Panc1 (cell line): ENCODE results near the gene MTA1. TPM values are rescaled to one million over a fixed set of nuclear protein-coding genes. Genes with fewer than 3 reads are reported as not detected.

Experiments used
- ATAC-seq: fragments of 200-7000 bp; cut with Tn5 transposase; 2 replicates; pipeline ENCODE4 v1.9.1; 2020; ENCODE audit warnings: mild to moderate bottlenecking, moderate library complexity
- BruUV-seq: library from RNA; stranded (reverse); fragments of 400-500 nt; replicated peaks from 2 replicates; lab custom pipeline; 2021; lab: Mats Ljungman, UMichigan
- CTCF ChIA-PET: fragments of 300-600 bp; sonication (Branson Sonifier 250); formaldehyde crosslinking; loops from one replicate; lab custom pipeline; 2022; ENCODE audit warnings: antibody characterized with exemption; lab: Charles Lee
- POLR2A ChIA-PET: fragments of 300-600 bp; sonication (Branson Sonifier 250); formaldehyde crosslinking; loops from one replicate; lab custom pipeline; 2022; ENCODE audit warnings: antibody characterized with exemption; lab: Charles Lee
- DNase-seq: peaks from one replicate; pipeline ENCODE4 v3.0.0-alpha.2; 2010; ENCODE audit warnings: low read depth, low spot score
- H3K27ac ChIP-seq: 2 replicates; pipeline ENCODE4 v1.5.1; 2011; ENCODE audit warnings: mild to moderate bottlenecking, low read length, inconsistent platforms
- H3K27me3 ChIP-seq: fragments of 200-500 bp; sonication (Bioruptor generic); 2 replicates; pipeline ENCODE4 v1.6.0; 2014; ENCODE audit warnings: low read length, inconsistent platforms; ENCODE audit not compliant: control insufficient read depth, insufficient read depth
- H3K36me3 ChIP-seq: fragments of 200-500 bp; sonication (Bioruptor generic); 2 replicates; pipeline ENCODE4 v1.5.1; 2014; ENCODE audit warnings: inconsistent platforms, mild to moderate bottlenecking, low read length, moderate library complexity; ENCODE audit not compliant: control insufficient read depth, insufficient read depth
- H3K4me1 ChIP-seq: 2 replicates; pipeline ENCODE4 v1.5.1; 2011; ENCODE audit warnings: inconsistent platforms, mild to moderate bottlenecking, low read length, moderate library complexity; ENCODE audit not compliant: control insufficient read depth, insufficient read depth
- H3K4me3 ChIP-seq, 2 experiments: 2 replicates each; pipeline ENCODE4 v1.5.1; 2011 to 2012; ENCODE audit warnings: low read depth in 2 of 2, low read length in 2 of 2, mild to moderate bottlenecking in 2 of 2, inconsistent platforms in 1 of 2, moderate library complexity in 1 of 2
- H3K9me3 ChIP-seq: fragments of 200-500 bp; sonication (Bioruptor generic); 2 replicates; pipeline ENCODE4 v1.5.1; 2014; ENCODE audit warnings: low read depth, mild to moderate bottlenecking, inconsistent platforms, low read length, moderate library complexity; ENCODE audit not compliant: control insufficient read depth, insufficient read depth
- POLR2AphosphoS5 ChIP-seq: IDR thresholded peaks from 2 replicates; pipeline ENCODE4 v1.6.1; 2012; ENCODE audit warnings: mild to moderate bottlenecking, low read depth, low read length, moderate library complexity
- SIN3A ChIP-seq: IDR thresholded peaks from 2 replicates; pipeline ENCODE4 v1.6.1; 2012; ENCODE audit warnings: low read depth, mild to moderate bottlenecking, low read length, moderate library complexity, borderline replicate concordance; ENCODE audit not compliant: insufficient read depth
- TCF7L2 ChIP-seq: IDR thresholded peaks from 2 replicates; pipeline ENCODE4 v1.6.1; 2011; ENCODE audit warnings: mild to moderate bottlenecking, low read depth, low read length, inconsistent platforms
- in situ Hi-C: cut with HindIII; loops from 2 replicates; pipeline ENCODE4 v1.10.0; 2016; ENCODE audit warnings: low sequenced_read_pairs, low pct_unique_long_range_greater_than_20kb
- intact Hi-C: fragments of 100-400 bp; cut with micrococcal nuclease; formaldehyde crosslinking; loops from one replicate; pipeline ENCODE4 v1.10.0; 2022; ENCODE audit not compliant: unreplicated experiment
- total RNA-seq: library from RNA; stranded (reverse); gene quantifications from one replicate; pipeline ENCODE4 v1.2.1, GENCODE V29; 2021; ENCODE audit not compliant: unreplicated experiment
- TF ChIP-seq, protein P1 (sequence below), 2 experiments: IDR thresholded peaks; 2 replicates each; pipeline ENCODE4 v1.6.1; 2011 to 2012; ENCODE audit warnings: low read depth in 2 of 2, control low read depth in 1 of 2, low read length in 1 of 2, mild to moderate bottlenecking in 1 of 2, moderate library complexity in 1 of 2; ENCODE audit not compliant: insufficient read depth in 1 of 2
- TF ChIP-seq, protein P2 (sequence below): fragments of 450-650 bp; IDR thresholded peaks from 2 replicates; pipeline ENCODE4 v1.5.1; 2017; ENCODE audit warnings: mild to moderate bottlenecking

MTA1 gene
- total RNA-seq, 1 experiment from 2014 or later = 105 TPM

DNA sequence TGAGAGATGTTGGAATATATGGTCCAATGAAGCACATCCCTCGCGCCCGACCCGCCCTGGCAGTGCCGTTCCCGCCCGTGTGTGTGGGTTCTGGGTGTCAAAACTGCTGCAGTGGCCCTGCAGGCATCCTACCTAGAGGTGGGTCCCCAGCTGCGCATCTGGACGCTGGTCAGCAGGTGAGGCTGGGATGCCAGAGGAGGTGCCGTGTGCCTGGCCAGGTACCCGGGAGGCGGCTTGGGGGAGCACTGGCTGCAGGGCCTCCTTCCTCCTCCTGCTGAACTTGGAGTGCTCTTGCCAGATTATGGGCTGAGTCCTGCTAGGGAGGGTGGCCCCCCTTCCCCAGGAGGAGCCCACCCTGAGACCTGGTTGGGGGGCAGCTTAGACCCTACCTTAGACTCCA, 5.2 kb downstream of the MTA1 start:
- H3K4me1 ChIP-seq = peaks cover 13% of the 10 kb centered on the region
- peaks cover 5% of the 10 kb centered on the region; the same call in 1 of the 2 replicates for H3K36me3 ChIP-seq
- H3K27me3 ChIP-seq = no peaks in the 10 kb centered on the region
- CTCF ChIA-PET = interaction anchor here (0.9 kb wide), 1 partner anchor 10 kb away, joined by 5 read pairs; no protein-coding TSS in a partner anchor
- H3K4me3 ChIP-seq = no peak overlapping the region
- DNase-seq = no peak
- intact Hi-C loops (no loop called here), in situ Hi-C loops (no loop called here)
- H3K9me3 ChIP-seq = no peaks in the 10 kb centered on the region
- no TSS peak for BruUV-seq
- ATAC-seq = no peak
- TF ChIP-seq, protein P1, sequence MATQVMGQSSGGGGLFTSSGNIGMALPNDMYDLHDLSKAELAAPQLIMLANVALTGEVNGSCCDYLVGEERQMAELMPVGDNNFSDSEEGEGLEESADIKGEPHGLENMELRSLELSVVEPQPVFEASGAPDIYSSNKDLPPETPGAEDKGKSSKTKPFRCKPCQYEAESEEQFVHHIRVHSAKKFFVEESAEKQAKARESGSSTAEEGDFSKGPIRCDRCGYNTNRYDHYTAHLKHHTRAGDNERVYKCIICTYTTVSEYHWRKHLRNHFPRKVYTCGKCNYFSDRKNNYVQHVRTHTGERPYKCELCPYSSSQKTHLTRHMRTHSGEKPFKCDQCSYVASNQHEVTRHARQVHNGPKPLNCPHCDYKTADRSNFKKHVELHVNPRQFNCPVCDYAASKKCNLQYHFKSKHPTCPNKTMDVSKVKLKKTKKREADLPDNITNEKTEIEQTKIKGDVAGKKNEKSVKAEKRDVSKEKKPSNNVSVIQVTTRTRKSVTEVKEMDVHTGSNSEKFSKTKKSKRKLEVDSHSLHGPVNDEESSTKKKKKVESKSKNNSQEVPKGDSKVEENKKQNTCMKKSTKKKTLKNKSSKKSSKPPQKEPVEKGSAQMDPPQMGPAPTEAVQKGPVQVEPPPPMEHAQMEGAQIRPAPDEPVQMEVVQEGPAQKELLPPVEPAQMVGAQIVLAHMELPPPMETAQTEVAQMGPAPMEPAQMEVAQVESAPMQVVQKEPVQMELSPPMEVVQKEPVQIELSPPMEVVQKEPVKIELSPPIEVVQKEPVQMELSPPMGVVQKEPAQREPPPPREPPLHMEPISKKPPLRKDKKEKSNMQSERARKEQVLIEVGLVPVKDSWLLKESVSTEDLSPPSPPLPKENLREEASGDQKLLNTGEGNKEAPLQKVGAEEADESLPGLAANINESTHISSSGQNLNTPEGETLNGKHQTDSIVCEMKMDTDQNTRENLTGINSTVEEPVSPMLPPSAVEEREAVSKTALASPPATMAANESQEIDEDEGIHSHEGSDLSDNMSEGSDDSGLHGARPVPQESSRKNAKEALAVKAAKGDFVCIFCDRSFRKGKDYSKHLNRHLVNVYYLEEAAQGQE (IDR thresholded peaks at IDR 0.05; ENCODE audit: insufficient read depth in 1 of 2, low read depth in 2 of 2, low read length in 1 of 2) = no peak
- TF ChIP-seq TCF7L2 = no peak
- TF ChIP-seq, protein P2, sequence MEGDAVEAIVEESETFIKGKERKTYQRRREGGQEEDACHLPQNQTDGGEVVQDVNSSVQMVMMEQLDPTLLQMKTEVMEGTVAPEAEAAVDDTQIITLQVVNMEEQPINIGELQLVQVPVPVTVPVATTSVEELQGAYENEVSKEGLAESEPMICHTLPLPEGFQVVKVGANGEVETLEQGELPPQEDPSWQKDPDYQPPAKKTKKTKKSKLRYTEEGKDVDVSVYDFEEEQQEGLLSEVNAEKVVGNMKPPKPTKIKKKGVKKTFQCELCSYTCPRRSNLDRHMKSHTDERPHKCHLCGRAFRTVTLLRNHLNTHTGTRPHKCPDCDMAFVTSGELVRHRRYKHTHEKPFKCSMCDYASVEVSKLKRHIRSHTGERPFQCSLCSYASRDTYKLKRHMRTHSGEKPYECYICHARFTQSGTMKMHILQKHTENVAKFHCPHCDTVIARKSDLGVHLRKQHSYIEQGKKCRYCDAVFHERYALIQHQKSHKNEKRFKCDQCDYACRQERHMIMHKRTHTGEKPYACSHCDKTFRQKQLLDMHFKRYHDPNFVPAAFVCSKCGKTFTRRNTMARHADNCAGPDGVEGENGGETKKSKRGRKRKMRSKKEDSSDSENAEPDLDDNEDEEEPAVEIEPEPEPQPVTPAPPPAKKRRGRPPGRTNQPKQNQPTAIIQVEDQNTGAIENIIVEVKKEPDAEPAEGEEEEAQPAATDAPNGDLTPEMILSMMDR = no peak
- TF ChIP-seq POLR2AphosphoS5 = no peak
- TF ChIP-seq SIN3A = no peak
- POLR2A ChIA-PET = no interaction called here
- no peak overlapping the region for H3K27ac ChIP-seq

DNA sequence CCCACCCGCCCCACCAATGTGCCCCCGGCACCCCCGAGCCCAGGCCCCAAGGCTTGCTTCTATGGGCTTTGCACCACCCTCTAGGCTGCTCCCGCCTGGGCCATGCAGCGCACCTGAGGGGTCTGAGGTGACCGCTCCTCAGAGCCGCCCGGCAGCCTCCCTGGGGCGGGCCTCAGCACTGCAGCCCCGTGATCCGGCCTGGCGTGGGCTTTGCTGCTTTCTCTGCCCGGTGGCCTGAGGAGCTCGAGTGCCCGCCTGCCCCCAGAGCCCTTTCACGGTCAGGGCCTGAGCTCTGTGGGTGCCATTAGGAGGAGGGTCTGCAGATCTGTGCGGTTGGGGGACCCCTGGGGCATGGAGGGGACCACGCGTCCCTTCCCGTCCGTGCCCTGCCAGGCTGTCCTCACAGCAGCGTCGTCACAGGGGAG, 6.2 kb downstream of the MTA1 start:
- Histone ChIP-seq H3K27me3 (no peaks in the 10 kb centered on the region), H3K9me3 (no peaks in the 10 kb centered on the region), H3K4me1 (peaks cover 16% of the 10 kb centered on the region), H3K27ac (no peak overlapping the region), H3K4me3 (no peak overlapping the region), H3K36me3 (no peaks in the 10 kb centered on the region; the same call in 1 of the 2 replicates)
- no peak for DNase-seq
- ChIA-PET POLR2A (no interaction called here), CTCF (no interaction called here)
- no TSS peak for BruUV-seq
- intact Hi-C loops (no loop called here), in situ Hi-C loops (no loop called here)
- ATAC-seq = no peak
- TF ChIP-seq, protein P2 = no peak
- no peak for TF ChIP-seq SIN3A
- TF ChIP-seq TCF7L2 = no peak
- TF ChIP-seq POLR2AphosphoS5 = no peak
- TF ChIP-seq, protein P1 (IDR thresholded peaks at IDR 0.05; ENCODE audit: insufficient read depth in 1 of 2, low read depth in 2 of 2, low read length in 1 of 2) = no peak
